CD14-positive monocyte (primary cell): ENCODE results near the gene ITGA4. TPM values are rescaled to one million over a fixed set of nuclear protein-coding genes. Genes with fewer than 3 reads are reported as not detected.

Source experiments
- DNase-seq, 3 donors: peaks; one replicate each; pipeline ENCODE4 v3.0.0-alpha.2; 2011 to 2022
- H2AFZ ChIP-seq: 2 replicates; pipeline ENCODE4 v1.6.0; 2012; ENCODE audit warnings: mild to moderate bottlenecking, low read depth, low read length, inconsistent platforms; ENCODE audit not compliant: insufficient read depth, poor library complexity, severe bottlenecking
- H3K27ac ChIP-seq, 2 donors: 1 replicate in 1 of 2; 2 replicates in 1 of 2; pipeline ENCODE4 v1.5.1; 2012 to 2013; ENCODE audit warnings: low read length in 2 of 2, control low read depth in 1 of 2, inconsistent platforms in 1 of 2, low read depth in 1 of 2, mild to moderate bottlenecking in 1 of 2
- H3K27me3 ChIP-seq, 2 donors: one replicate each; pipeline versions ENCODE4 v1.6.0 to v1.6.1; 2011 to 2013; ENCODE audit warnings: low read length in 2 of 2; ENCODE audit not compliant: control insufficient read depth in 2 of 2, insufficient read depth in 2 of 2
- H3K36me3 ChIP-seq, 2 donors: replicated peaks in 1 of 2; 1 replicate in 1 of 2; 2 replicates in 1 of 2; pipeline versions ENCODE4 v1.5.1 to v1.6.1; 2012 to 2013; ENCODE audit warnings: low read length in 2 of 2, control low read depth in 1 of 2, inconsistent platforms in 1 of 2, mild to moderate bottlenecking in 1 of 2; ENCODE audit not compliant: insufficient read depth in 2 of 2, control insufficient read depth in 1 of 2
- H3K4me1 ChIP-seq, 2 donors: 1 replicate in 1 of 2; 2 replicates in 1 of 2; pipeline versions ENCODE4 v1.5.1 to v1.6.1; 2012 to 2013; ENCODE audit warnings: low read length in 2 of 2, control low read depth in 1 of 2, inconsistent platforms in 1 of 2, mild to moderate bottlenecking in 1 of 2, moderate library complexity in 1 of 2; ENCODE audit not compliant: insufficient read depth in 2 of 2, control insufficient read depth in 1 of 2
- H3K4me2 ChIP-seq: replicated peaks from 2 replicates; pipeline ENCODE3; 2012; ENCODE audit warnings: low read length, moderate library complexity, mild to moderate bottlenecking; ENCODE audit not compliant: poor library complexity, severe bottlenecking; ENCODE audit errors: extremely low read depth
- H3K4me3 ChIP-seq, 3 experiments: fragments of 200-600 bp in 1 of 3; sonication (generic) in 1 of 3; replicated peaks in 1 of 3; 1 replicate in 2 of 3; 2 replicates in 1 of 3; pipeline ENCODE4 v1.5.1; 2011 to 2013; ENCODE audit warnings: low read length in 3 of 3, mild to moderate bottlenecking in 3 of 3, control low read depth in 2 of 3, low read depth in 2 of 3, inconsistent platforms in 1 of 3, moderate library complexity in 1 of 3
- H3K79me2 ChIP-seq: 2 replicates; pipeline ENCODE4 v1.6.0; 2012; ENCODE audit warnings: mild to moderate bottlenecking, control low read depth, inconsistent platforms, low read length, moderate library complexity; ENCODE audit not compliant: insufficient read depth
- H3K9ac ChIP-seq: 2 replicates; pipeline ENCODE4 v1.6.0; 2017; ENCODE audit warnings: low read length, mild to moderate bottlenecking; ENCODE audit not compliant: insufficient read depth, poor library complexity, severe bottlenecking
- H3K9me3 ChIP-seq, 2 donors: replicated peaks in 1 of 2; 1 replicate in 1 of 2; 2 replicates in 1 of 2; pipeline versions ENCODE4 v1.5.1 to v1.6.1; 2012 to 2013; ENCODE audit warnings: low read length in 2 of 2, control low read depth in 1 of 2; ENCODE audit not compliant: control insufficient read depth in 1 of 2, insufficient read depth in 1 of 2
- H4K20me1 ChIP-seq: 2 replicates; pipeline ENCODE4 v1.6.0; 2012; ENCODE audit warnings: mild to moderate bottlenecking, low read length, control low read depth, moderate library complexity; ENCODE audit not compliant: insufficient read depth
- H3K27ac Mint-ChIP-seq, 7 donors: one replicate each; pipeline ENCODE4 v1.8.0; 2020; ENCODE audit warnings: mild to moderate bottlenecking in 7 of 7, mixed read lengths in 7 of 7, moderate library complexity in 6 of 7, inconsistent platforms in 2 of 7
- H3K27me3 Mint-ChIP-seq, 3 donors: one replicate each; pipeline ENCODE4 v1.8.0; 2021 to 2022; ENCODE audit warnings: low read depth in 3 of 3, mild to moderate bottlenecking in 3 of 3, mixed read lengths in 3 of 3, moderate library complexity in 3 of 3, inconsistent platforms in 1 of 3
- H3K36me3 Mint-ChIP-seq, 2 donors: one replicate each; pipeline ENCODE4 v1.8.0; 2020; ENCODE audit warnings: mixed read lengths in 2 of 2, inconsistent platforms in 1 of 2, mild to moderate bottlenecking in 1 of 2
- H3K4me1 Mint-ChIP-seq: one replicate; pipeline ENCODE4 v1.8.0; 2020; ENCODE audit warnings: mild to moderate bottlenecking, mixed read lengths
- H3K4me3 Mint-ChIP-seq, 2 donors: one replicate each; pipeline ENCODE4 v1.8.0; 2020; ENCODE audit warnings: mild to moderate bottlenecking in 2 of 2, mixed read lengths in 2 of 2, moderate library complexity in 1 of 2
- H3K9me3 Mint-ChIP-seq, 7 donors: one replicate each; pipeline ENCODE4 v1.8.0; 2020 to 2022; ENCODE audit warnings: mixed read lengths in 7 of 7, mild to moderate bottlenecking in 6 of 7, moderate library complexity in 6 of 7, inconsistent platforms in 2 of 7
- CTCF ChIP-seq: fragments of 200-600 bp; IDR thresholded peaks from one replicate; pipeline ENCODE4 v1.8.0; 2022; ENCODE audit warnings: antibody characterized with exemption, mild to moderate bottlenecking
- WGBS: methylation state at CpG from one replicate; pipeline ENCODE4 v1.1.5; 2013; ENCODE audit warnings: missing lambda C conversion rate; ENCODE audit not compliant: insufficient coverage; 5-methylcytosine and 5-hydroxymethylcytosine counted together
- intact Hi-C, 2 donors: fragments of 100-400 bp; cut with micrococcal nuclease; formaldehyde crosslinking; loops; one replicate each; pipeline versions ENCODE4 v1.15.0 to v1.15.1; 2023
- polyA minus RNA-seq: library from RNA; depleted of rRNA, polyadenylated mRNA; stranded (reverse); fragments of >200 nt; gene quantifications from 2 replicates; pipeline ENCODE4 v1.2.3, GENCODE V29; 2012
- polyA plus RNA-seq, 3 donors: library from polyadenylated mRNA; depleted of rRNA in 1 of 3; unstranded in 2 of 3; stranded (reverse) in 1 of 3; fragments of 300-500 nt in 2 of 3; fragments of >200 nt in 1 of 3; fragmentation: Illumina TruSeq in 2 of 3; gene quantifications; 1 replicate in 2 of 3; 2 replicates in 1 of 3; pipeline ENCODE4 v1.2.3, GENCODE V29; 2012 to 2021
- total RNA-seq, 12 experiments: library from RNA in 1 of 12; stranded (reverse) in 1 of 12; fragments of 120-200 nt in 1 of 12; gene quantifications; one replicate each; pipeline ENCODE4 v1.2.4 and lab custom pipeline; 2013 to 2026; ENCODE audit warnings: mixed read lengths in 6 of 12, inconsistent platforms in 1 of 12

The ITGA4 gene
- total RNA-seq (2013) = 234 TPM
- 10 to 100 TPM; 66.1 to 97.3 (median 84.1) TPM for polyA plus RNA-seq
- polyA minus RNA-seq = 127 and 160 TPM in 2 replicates
- total RNA-seq (lab: John Stamatoyannopoulos, UW) = 23.2 to 478 (median 310) reads per million in 11 experiments

DNA sequence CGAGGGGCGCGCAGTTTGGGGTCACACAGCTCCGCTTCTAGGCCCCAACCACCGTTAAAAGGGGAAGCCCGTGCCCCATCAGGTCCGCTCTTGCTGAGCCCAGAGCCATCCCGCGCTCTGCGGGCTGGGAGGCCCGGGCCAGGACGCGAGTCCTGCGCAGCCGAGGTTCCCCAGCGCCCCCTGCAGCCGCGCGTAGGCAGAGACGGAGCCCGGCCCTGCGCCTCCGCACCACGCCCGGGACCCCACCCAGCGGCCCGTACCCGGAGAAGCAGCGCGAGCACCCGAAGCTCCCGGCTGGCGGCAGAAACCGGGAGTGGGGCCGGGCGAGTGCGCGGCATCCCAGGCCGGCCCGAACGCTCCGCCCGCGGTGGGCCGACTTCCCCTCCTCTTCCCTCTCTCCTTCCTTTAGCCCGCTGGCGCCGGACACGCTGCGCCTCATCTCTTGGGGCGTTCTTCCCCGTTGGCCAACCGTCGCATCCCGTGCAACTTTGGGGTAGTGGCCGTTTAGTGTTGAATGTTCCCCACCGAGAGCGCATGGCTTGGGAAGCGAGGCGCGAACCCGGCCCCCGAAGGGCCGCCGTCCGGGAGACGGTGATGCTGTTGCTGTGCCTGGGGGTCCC lies at the start of gene ITGA4:
Gene ITGA4 (plus strand): TSS at position 266 of the 620 bp plus-strand sequence. CDS start 269 bp downstream, at position 535.
- Mint-ChIP-seq H3K36me3 (peaks cover 0 to 7% of the 10 kb centered on the region in 2 donors), H3K4me1 (peaks cover 54% of the 10 kb centered on the region), H3K4me3 (peak within 1 kb of the TSS; percentile 96 to 99), H3K27me3 (no peaks in the 10 kb centered on the region), H3K9me3 (peaks cover 0 to 6% (median 3%) of the 10 kb centered on the region in 7 donors), H3K27ac (peak within 1 kb of the TSS; percentile 89 to 96 (median 92))
- H3K4me1 ChIP-seq = peaks cover 32 to 57% of the 10 kb centered on the region in 2 donors
- H2AFZ ChIP-seq = peak within 1 kb of the TSS; percentile 96
- peak within 1 kb of the TSS; percentile 80 for H3K9ac ChIP-seq
- intact Hi-C loops = loop anchor here (5.0 to 10.0 kb wide), 5 partner anchors 40 to 380 kb away; no protein-coding TSS in a partner anchor
- H3K4me3 ChIP-seq = peak within 1 kb of the TSS; percentile 54 to 99 (median 96)
- H3K4me2 ChIP-seq = peak within 1 kb of the TSS; percentile 96
- peaks cover 0 to 6% of the 10 kb centered on the region in 2 donors for H3K36me3 ChIP-seq
- H3K79me2 ChIP-seq = peaks cover 60% of the 10 kb centered on the region
- under 1% methylated on average over 63 of the region's 67 CpGs for WGBS
- no peaks in the 10 kb centered on the region for H3K9me3 ChIP-seq
- H3K27me3 ChIP-seq = no peaks in the 10 kb centered on the region
- H4K20me1 ChIP-seq = peaks cover 32% of the 10 kb centered on the region
- peak within 1 kb of the TSS; percentile 80 to 91 for H3K27ac ChIP-seq
- peak; percentile 90 for TF ChIP-seq CTCF
- peak; percentile 72 to 81 (median 80) for DNase-seq

- no peaks in the 10 kb centered on the region for H3K79me2 ChIP-seq
- no peaks in the 10 kb centered on the region for H3K27me3 ChIP-seq
- no CpG with 5 or more reads among the region's 2 CpGs for WGBS
- no peaks in the 10 kb centered on the region for H4K20me1 ChIP-seq
- H3K36me3 ChIP-seq = no peaks in the 10 kb centered on the region
- peaks cover 34 to 48% of the 10 kb centered on the region in 2 donors for H3K4me1 ChIP-seq
- H3K27me3 Mint-ChIP-seq = no peaks in the 10 kb centered on the region
- H3K9me3 Mint-ChIP-seq = peaks cover 2 to 8% (median 3%) of the 10 kb centered on the region in 7 donors
- no peak overlapping the region for H3K9ac ChIP-seq
- TF ChIP-seq CTCF = no peak
- DNase-seq = no peak
- no peak overlapping the region for H2AFZ ChIP-seq
- H3K27ac ChIP-seq = no peak overlapping the region
- peaks cover 0 to 3% of the 10 kb centered on the region in 2 donors for H3K36me3 Mint-ChIP-seq
- H3K4me3 ChIP-seq = no peak overlapping the region
- H3K4me1 Mint-ChIP-seq = peaks cover 39% of the 10 kb centered on the region
- H3K9me3 ChIP-seq = no peaks in the 10 kb centered on the region
- H3K4me2 ChIP-seq = no peak overlapping the region
- H3K4me3 Mint-ChIP-seq = no peak overlapping the region
- intact Hi-C loops = no loop called here
- no peak overlapping the region for H3K27ac Mint-ChIP-seq
Measured at GRCh38 chr2:181408861-181409260, 48.3 kb upstream of the ITGA4 start.
